Frontal cortex (tissue), 1 donor: Measurements from ENCODE around the gene LGALS4. TPM values are rescaled to one million over a fixed set of nuclear protein-coding genes. Genes with fewer than 3 reads are reported as not detected.

Experiments
- small RNA-seq: library from RNA; depleted of rRNA; stranded (forward); fragments of <200 nt; gene quantifications from one replicate; pipeline ENCODE3, GENCODE V24; 2014
- total RNA-seq: library from RNA; depleted of rRNA; stranded (reverse); fragments of >200 nt; gene quantifications from one replicate; pipeline ENCODE4 v1.2.3, GENCODE V29; 2014

LGALS4 gene
- total RNA-seq, 1 donor from 2014 or later = under 0.01 TPM

Small RNAs within 50 kb of the gene (small RNA-seq; reads per million reads assigned to genes)
- gene RNU6-140P = not detected

Other genes starting within 250 kb of the LGALS4 start
- gene MAP4K1, start 195.0 kb downstream of the LGALS4 start, total RNA-seq = 1.2 TPM
- gene EIF3K, start 193.8 kb downstream of the LGALS4 start, total RNA-seq = 120 TPM
- gene ACTN4, start 165.3 kb downstream of the LGALS4 start, total RNA-seq = 50.1 TPM
- under 0.01 TPM for gene CAPN12, start 68.5 kb downstream of the LGALS4 start, total RNA-seq
- gene LGALS7, start 39.4 kb downstream of the LGALS4 start, total RNA-seq = not detected
- not detected for gene LGALS7B, start 23.7 kb downstream of the LGALS4 start, total RNA-seq
- 15.1 TPM for gene ECH1, start 18.8 kb upstream of the LGALS4 start, total RNA-seq
- gene HNRNPL, start 37.0 kb upstream of the LGALS4 start, total RNA-seq = 372 TPM
- 5.3 TPM for gene RINL, start 65.3 kb upstream of the LGALS4 start, total RNA-seq
- gene SIRT2, start 86.7 kb upstream of the LGALS4 start, total RNA-seq = 56.7 TPM
- gene NFKBIB, start 87.0 kb upstream of the LGALS4 start, total RNA-seq = 3.3 TPM
- 1.6 TPM for gene CCER2, start 99.2 kb upstream of the LGALS4 start, total RNA-seq
- gene SARS2, start 117.8 kb upstream of the LGALS4 start, total RNA-seq = 6.9 TPM
- 17.1 TPM for gene MRPS12, start 118.0 kb upstream of the LGALS4 start, total RNA-seq
- gene FBXO17, start 162.8 kb upstream of the LGALS4 start, total RNA-seq = 4.5 TPM
- gene FBXO27, start 219.6 kb upstream of the LGALS4 start, total RNA-seq = 8.6 TPM